Ishikawa (cell line): Measurements from ENCODE around the gene RBPJL.

Experiments used
- CEBPB ChIP-seq: IDR thresholded peaks from 2 replicates; pipeline ENCODE4 v1.6.1; 2012
- CREB1 ChIP-seq: IDR thresholded peaks from 2 replicates; pipeline ENCODE4 v1.6.1; 2012; ENCODE audit warnings: low read depth
- EGR1 ChIP-seq: IDR thresholded peaks from 2 replicates; pipeline ENCODE4 v1.6.1; 2012
- EP300 ChIP-seq: IDR thresholded peaks from 2 replicates; pipeline ENCODE4 v1.6.1; 2012; ENCODE audit warnings: borderline replicate concordance
- FOXM1 ChIP-seq: IDR thresholded peaks from 2 replicates; pipeline ENCODE4 v1.6.1; 2012; ENCODE audit warnings: low read depth, borderline replicate concordance
- MAX ChIP-seq: IDR thresholded peaks from 2 replicates; pipeline ENCODE4 v1.6.1; 2012
- NFIC ChIP-seq: IDR thresholded peaks from 2 replicates; pipeline ENCODE4 v1.6.1; 2012
- RAD21 ChIP-seq: IDR thresholded peaks from 2 replicates; pipeline ENCODE4 v1.6.1; 2012; ENCODE audit warnings: low read depth
- REST ChIP-seq: IDR thresholded peaks from 2 replicates; pipeline ENCODE4 v1.6.1; 2012; ENCODE audit warnings: low read depth, mild to moderate bottlenecking
- TAF1 ChIP-seq: IDR thresholded peaks from 2 replicates; pipeline ENCODE4 v1.6.1; 2012; ENCODE audit warnings: low read depth, mild to moderate bottlenecking
- TCF12 ChIP-seq: IDR thresholded peaks from 2 replicates; pipeline ENCODE4 v1.6.1; 2012; ENCODE audit warnings: low read depth
- TEAD4 ChIP-seq: IDR thresholded peaks from 2 replicates; pipeline ENCODE4 v1.6.1; 2012
- USF1 ChIP-seq: IDR thresholded peaks from 2 replicates; pipeline ENCODE4 v1.6.1; 2012
- YY1 ChIP-seq: IDR thresholded peaks from 2 replicates; pipeline ENCODE4 v1.6.1; 2012; ENCODE audit warnings: low read depth
- ZBTB7A ChIP-seq: IDR thresholded peaks from 2 replicates; pipeline ENCODE4 v1.6.1; 2012; ENCODE audit warnings: low read depth

RBPJL gene

GRCh38 chr20:45297786-45298497, 8.7 kb upstream of the RBPJL start:
- TF ChIP-seq TCF12 (no peak), USF1 (no peak)

- TF ChIP-seq EGR1 (no peak), USF1 (no peak), CREB1 (no peak), NFIC (no peak), CEBPB (no peak)
Measured at GRCh38 chr20:45299786-45300185, 6.9 kb upstream of the RBPJL start.

- TF ChIP-seq RAD21 (0 out of 2 replicates have a peak, but pooled peaks have one; percentile 12), YY1 (0 out of 2 replicates have a peak, but pooled peaks have one; percentile 19), TAF1 (no peak)
Measured at GRCh38 chr20:45300961-45301360, 5.7 kb upstream of the RBPJL start.

- TF ChIP-seq USF1 (no peak), TEAD4 (no peak)
Measured at GRCh38 chr20:45301824-45302271, 4.8 kb upstream of the RBPJL start.

- TF ChIP-seq EGR1 (no peak), CREB1 (no peak), YY1 (no peak), RAD21 (no peak), ZBTB7A (no peak), CEBPB (no peak), MAX (no peak), REST (no peak), TCF12 (no peak)
Measured at GRCh38 chr20:45303586-45304463, 2.8 kb upstream of the RBPJL start.

- TF ChIP-seq FOXM1 (no peak), TAF1 (no peak), TCF12 (no peak), EGR1 (no peak), TEAD4 (no peak)
Measured at GRCh38 chr20:45304464-45304999, 2.1 kb upstream of the RBPJL start.

- TF ChIP-seq NFIC (no peak), MAX (no peak), TCF12 (no peak), ZBTB7A (no peak), CREB1 (no peak), TEAD4 (no peak)
Measured at GRCh38 chr20:45305262-45305661, 1.4 kb upstream of the RBPJL start.

GRCh38 chr20:45307076-45307640, 518 bp downstream of the RBPJL start:
- TF ChIP-seq EGR1: no peak
- TF ChIP-seq YY1: no peak
- TF ChIP-seq TCF12: no peak
- TF ChIP-seq FOXM1: no peak
- no peak for TF ChIP-seq TEAD4
- no peak for TF ChIP-seq REST
- no peak for TF ChIP-seq USF1
- no peak for TF ChIP-seq MAX
- TF ChIP-seq EP300: no peak
- no peak for TF ChIP-seq CREB1
- TF ChIP-seq NFIC: no peak
- no peak for TF ChIP-seq CEBPB
- TF ChIP-seq RAD21: no peak
- no peak for TF ChIP-seq TAF1
- no peak for TF ChIP-seq ZBTB7A
